Activated T-cell treated with anti-CD3 and anti-CD28 coated beads, Interleukin-2, amount 50 U/mL, for 72 hours (primary cell): ENCODE results near the gene CCDC124. TPM values are rescaled to one million over a fixed set of nuclear protein-coding genes. Genes with fewer than 3 reads are reported as not detected.

ENCODE experiments used
- ATAC-seq, 2 donors: fragments of 150-1000 bp; cut with Tn5 transposase; replicated peaks in 1 of 2; 2 replicates each; pipeline ENCODE4 v1.10.0; 2021; ENCODE audit warnings: moderate library complexity in 2 of 2, mild to moderate bottlenecking in 1 of 2
- DNase-seq, 2 donors: peaks; one replicate each; pipeline ENCODE4 v3.0.0; 2021 to 2022; ENCODE audit warnings: mixed read lengths in 1 of 2
- H3K27ac Mint-ChIP-seq: one replicate; pipeline ENCODE4 v1.8.0; 2022; ENCODE audit warnings: mild to moderate bottlenecking, moderate library complexity, mixed read lengths
- H3K27me3 Mint-ChIP-seq: one replicate; pipeline ENCODE4 v1.8.0; 2022; ENCODE audit warnings: low read depth, mixed read lengths
- H3K36me3 Mint-ChIP-seq, 2 donors: one replicate each; pipeline ENCODE4 v1.8.0; 2022; ENCODE audit warnings: mixed read lengths in 2 of 2, mild to moderate bottlenecking in 1 of 2; ENCODE audit not compliant: insufficient read depth in 2 of 2
- H3K4me1 Mint-ChIP-seq: one replicate; pipeline ENCODE4 v1.8.0; 2022; ENCODE audit warnings: low read depth, mixed read lengths
- H3K4me3 Mint-ChIP-seq, 2 donors: one replicate each; pipeline ENCODE4 v1.8.0; 2022; ENCODE audit warnings: mild to moderate bottlenecking in 2 of 2, mixed read lengths in 2 of 2, moderate library complexity in 2 of 2
- H3K9me3 Mint-ChIP-seq, 2 donors: one replicate each; pipeline ENCODE4 v1.8.0; 2022; ENCODE audit warnings: mixed read lengths in 2 of 2
- total RNA-seq, 2 donors: library from RNA; stranded (reverse); gene quantifications; one replicate each; pipeline ENCODE4 v1.2.3, GENCODE V29; 2022

Gene CCDC124
- total RNA-seq, 2 donors from 2014 or later, result 50.1 to 68.1 TPM

GRCh38 chr19:17951157-17951989 lies 18.6 kb downstream of the CCDC124 start:
- peaks cover 54% of the 10 kb centered on the region for H3K4me1 Mint-ChIP-seq
- DNase-seq, result no peak
- H3K27me3 Mint-ChIP-seq, result peaks cover 44% of the 10 kb centered on the region
- no peak overlapping the region for H3K27ac Mint-ChIP-seq
- H3K36me3 Mint-ChIP-seq, result no peaks in the 10 kb centered on the region
- no peak for ATAC-seq
- peak overlapping the region; percentile 83 for H3K4me3 Mint-ChIP-seq
- no peaks in the 10 kb centered on the region for H3K9me3 Mint-ChIP-seq

- no peak for ATAC-seq
- H3K36me3 Mint-ChIP-seq, result no peaks in the 10 kb centered on the region
- no peak overlapping the region for H3K27ac Mint-ChIP-seq
- peaks cover 45% of the 10 kb centered on the region for H3K4me1 Mint-ChIP-seq
- no peaks in the 10 kb centered on the region for H3K9me3 Mint-ChIP-seq
- peaks cover 52% of the 10 kb centered on the region for H3K27me3 Mint-ChIP-seq
- H3K4me3 Mint-ChIP-seq, result peak overlapping the region; percentile 83
- no peak for DNase-seq
Observed at GRCh38 chr19:17951990-17952976, 19.5 kb downstream of the CCDC124 start.

DNA sequence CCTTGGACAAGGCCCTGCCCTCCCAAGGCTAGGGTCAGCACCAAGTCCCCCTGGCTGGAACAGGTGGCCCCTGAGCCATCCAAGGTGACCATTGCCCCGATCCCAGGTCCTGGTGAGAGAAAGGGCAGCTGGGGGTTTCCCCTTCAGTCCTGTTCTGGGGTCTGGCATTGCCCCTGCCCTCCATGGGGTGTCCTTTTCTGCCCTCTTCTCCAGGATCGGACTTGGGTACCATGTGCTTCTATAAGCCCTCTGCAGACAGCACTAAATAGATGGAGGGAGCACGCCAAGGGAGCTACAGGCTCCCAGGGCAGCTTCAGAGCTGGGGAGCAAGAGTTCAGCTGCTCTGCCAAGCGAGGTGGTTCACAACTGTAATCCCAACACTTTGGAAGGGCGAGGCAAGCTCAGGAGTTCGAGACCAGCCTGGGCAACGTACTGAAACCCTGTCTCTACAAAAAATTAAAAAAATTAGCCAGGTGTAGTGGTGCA lies 20.5 kb downstream of the CCDC124 start:
- no peak for DNase-seq
- Mint-ChIP-seq H3K27me3 (peaks cover 59% of the 10 kb centered on the region), H3K4me3 (peak overlapping the region in 1 of 2 donors; percentile 68), H3K9me3 (no peaks in the 10 kb centered on the region), H3K27ac (no peak overlapping the region), H3K4me1 (peaks cover 42% of the 10 kb centered on the region), H3K36me3 (no peaks in the 10 kb centered on the region)
- no peak for ATAC-seq

GRCh38 chr19:17953869-17954268 lies 21.1 kb downstream of the CCDC124 start:
- H3K4me1 Mint-ChIP-seq, result peaks cover 38% of the 10 kb centered on the region
- no peak for ATAC-seq

DNA sequence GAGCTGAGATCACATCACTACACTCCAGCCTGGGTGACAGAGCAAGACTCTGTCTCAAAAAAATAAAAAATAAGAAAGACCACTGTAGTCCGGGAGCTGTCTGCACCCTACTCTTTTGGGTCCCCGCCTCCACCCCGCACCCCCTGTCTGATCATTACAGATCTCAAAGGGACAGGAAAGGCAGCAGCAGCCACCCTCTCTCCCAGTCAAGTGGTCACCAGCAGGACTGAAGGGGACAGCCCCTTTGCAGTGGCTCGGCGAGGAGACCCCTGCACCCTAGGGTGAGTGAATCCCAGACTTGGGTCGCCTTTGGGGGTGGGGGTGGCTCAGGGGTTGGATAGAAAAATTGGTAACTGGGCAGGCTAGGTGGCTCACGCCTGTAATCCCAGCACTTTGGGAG lies 21.6 kb downstream of the CCDC124 start:
- Mint-ChIP-seq H3K4me1 (peaks cover 32% of the 10 kb centered on the region), H3K27me3 (peaks cover 53% of the 10 kb centered on the region), H3K36me3 (no peaks in the 10 kb centered on the region), H3K27ac (no peak overlapping the region), H3K9me3 (no peaks in the 10 kb centered on the region), H3K4me3 (no peak overlapping the region)
- DNase-seq, result no peak
- ATAC-seq, result no peak

More at GRCh38 chr19:17953869-17954268, 21.1 kb downstream of the CCDC124 start:
- peaks cover 58% of the 10 kb centered on the region for H3K27me3 Mint-ChIP-seq
- H3K27ac Mint-ChIP-seq, result no peak overlapping the region
- no peak for DNase-seq
- H3K36me3 Mint-ChIP-seq, result no peaks in the 10 kb centered on the region
- H3K4me3 Mint-ChIP-seq, result no peak overlapping the region
- no peaks in the 10 kb centered on the region for H3K9me3 Mint-ChIP-seq

DNA sequence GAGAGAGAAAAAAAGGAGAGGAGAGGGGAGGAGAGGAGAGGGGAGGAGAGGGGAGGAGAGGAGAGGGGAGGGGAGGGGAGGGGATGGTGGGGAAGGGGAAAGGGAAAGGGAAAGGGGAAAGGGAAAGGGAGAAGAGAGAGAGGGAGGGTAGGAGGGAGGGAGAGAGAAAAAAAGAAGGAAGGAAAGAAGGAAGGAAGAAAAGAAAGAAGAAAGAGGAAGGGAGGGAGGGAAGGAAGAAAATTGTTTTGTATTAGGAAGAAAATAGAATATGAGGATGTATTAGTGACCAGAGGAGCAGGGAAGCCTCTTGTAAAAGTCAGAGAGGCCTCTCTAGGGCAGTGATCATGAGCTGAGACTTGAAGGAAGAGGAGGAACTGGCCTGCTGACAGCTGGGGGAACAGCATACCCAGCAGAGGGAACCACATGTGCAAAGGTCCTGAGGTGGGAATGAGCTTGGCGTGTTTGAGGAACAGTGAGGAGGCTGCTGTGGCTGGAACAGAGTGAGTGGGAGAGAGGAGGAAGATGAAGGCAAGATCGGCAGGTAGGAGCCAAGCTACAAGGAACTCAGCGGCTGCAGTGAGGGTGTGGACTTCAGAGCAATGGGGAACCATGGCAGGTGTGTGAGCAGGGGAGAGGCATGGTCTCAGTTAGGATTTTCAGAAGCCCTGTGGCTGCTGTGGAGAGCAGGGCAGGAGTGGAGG lies 24.5 kb downstream of the CCDC124 start:
- H3K9me3 Mint-ChIP-seq, result no peaks in the 10 kb centered on the region

GRCh38 chr19:17957885-17958284 lies 25.1 kb downstream of the CCDC124 start:
- no peak overlapping the region for H3K27ac Mint-ChIP-seq
- H3K4me3 Mint-ChIP-seq, result no peak overlapping the region
- no peak for DNase-seq
- ATAC-seq, result no peak
- peaks cover 29% of the 10 kb centered on the region for H3K27me3 Mint-ChIP-seq
- H3K9me3 Mint-ChIP-seq, result no peaks in the 10 kb centered on the region
- H3K4me1 Mint-ChIP-seq, result peaks cover 8% of the 10 kb centered on the region
- H3K36me3 Mint-ChIP-seq, result no peaks in the 10 kb centered on the region

More for the DNA sequence above, 24.5 kb downstream of the CCDC124 start:
- Mint-ChIP-seq H3K27ac (no peak overlapping the region), H3K27me3 (peaks cover 34% of the 10 kb centered on the region), H3K36me3 (no peaks in the 10 kb centered on the region), H3K4me3 (no peak overlapping the region), H3K4me1 (peaks cover 8% of the 10 kb centered on the region)
- DNase-seq (no peak), ATAC-seq (no peak)

DNA sequence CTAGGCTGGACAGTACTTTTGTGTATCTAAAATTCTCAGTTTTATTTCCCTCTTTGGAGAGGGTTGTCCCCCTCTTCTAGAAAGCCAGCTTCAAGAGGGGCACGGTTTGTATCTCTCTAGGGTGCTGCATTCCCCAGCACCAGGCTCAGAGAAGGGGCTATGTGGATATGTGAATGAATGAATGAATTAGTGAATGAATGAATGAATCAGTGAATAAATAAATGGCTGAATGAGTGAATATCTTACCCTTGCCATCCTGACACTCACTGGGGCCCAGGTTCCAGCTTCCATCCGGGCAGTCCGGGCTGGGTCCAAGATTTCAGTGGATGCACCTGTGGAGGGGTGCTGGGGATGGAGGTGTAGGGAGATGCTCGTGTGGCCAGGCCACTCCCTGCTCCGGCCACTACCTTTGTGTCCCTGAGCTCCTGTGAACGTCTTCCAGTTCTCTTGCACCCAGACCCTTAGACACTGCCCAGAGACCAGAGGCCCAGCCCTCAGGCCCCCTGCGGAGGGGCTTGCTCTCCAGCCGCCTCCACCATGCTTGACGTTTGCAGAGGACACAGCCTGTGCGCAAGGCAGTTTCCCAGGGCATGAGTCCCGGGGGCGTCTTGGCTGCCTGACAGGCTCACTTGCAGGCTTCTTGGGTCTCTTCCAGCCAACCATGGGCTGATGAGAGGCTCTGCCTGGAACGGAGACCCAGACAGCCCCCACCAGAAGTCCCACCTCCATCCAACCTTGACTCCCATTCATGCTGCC lies 31.3 kb downstream of the CCDC124 start:
- Mint-ChIP-seq H3K9me3 (no peaks in the 10 kb centered on the region), H3K27me3 (peaks cover 45% of the 10 kb centered on the region), H3K36me3 (no peaks in the 10 kb centered on the region), H3K27ac (no peak overlapping the region), H3K4me3 (no peak overlapping the region), H3K4me1 (no peaks in the 10 kb centered on the region)
- DNase-seq (no peak), ATAC-seq (no peak)

DNA sequence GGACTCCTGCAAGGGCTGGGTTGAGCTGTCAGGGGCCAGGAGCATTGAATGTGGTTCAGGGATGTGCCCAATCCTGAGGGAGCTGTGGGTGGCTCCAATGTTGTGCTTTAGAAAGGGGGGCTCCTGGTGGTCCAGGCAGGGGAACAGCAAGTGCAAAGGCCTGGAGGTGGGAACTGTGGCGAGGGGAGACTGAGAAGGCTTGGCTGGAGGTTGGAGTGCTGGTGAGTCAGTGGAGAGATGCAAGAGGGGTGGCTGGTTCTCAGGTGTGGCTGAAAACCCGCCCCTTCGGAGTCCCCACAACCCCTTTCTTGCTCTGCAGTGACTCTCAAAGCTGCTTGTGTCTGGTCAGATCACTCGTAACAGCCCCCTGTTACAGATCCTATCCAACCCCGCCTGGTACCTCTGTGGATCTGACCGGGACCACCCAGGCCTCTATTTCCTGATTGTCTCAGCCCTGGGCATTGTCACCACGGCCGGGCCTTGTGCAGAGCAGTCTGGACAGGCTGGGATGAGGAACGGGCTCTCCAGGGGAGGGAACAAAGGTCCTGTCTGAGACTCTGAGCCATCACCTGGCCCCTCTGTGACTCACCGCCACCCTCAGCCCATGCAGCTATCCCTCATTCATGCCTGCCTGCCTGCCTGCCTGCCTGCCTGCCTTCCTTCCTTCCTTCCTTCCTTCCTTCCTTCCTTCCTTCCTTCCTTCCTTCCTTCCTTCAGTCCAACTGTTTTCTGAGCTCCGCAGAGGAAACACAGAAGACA lies 32.7 kb downstream of the CCDC124 start:
- no peak for DNase-seq
- no peak overlapping the region for H3K27ac Mint-ChIP-seq

DNA sequence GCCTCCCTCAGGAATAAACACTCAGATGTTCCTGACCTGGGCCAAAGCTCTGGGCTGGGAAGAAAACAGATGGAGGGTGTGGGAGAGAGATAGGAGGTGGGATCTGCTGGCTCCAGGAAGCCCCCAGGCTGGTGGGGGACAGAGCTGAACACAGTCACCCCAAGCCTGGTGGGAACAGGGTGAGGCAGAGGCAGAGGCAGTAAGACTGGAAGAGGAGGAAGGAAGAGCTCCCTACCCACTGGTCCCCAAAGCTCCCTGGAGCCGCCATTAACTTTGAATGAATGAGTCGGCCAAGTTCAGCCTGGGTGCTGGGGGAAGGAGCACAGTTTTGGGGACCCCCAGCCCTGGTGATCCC lies 33.3 kb downstream of the CCDC124 start:
- peaks cover 45% of the 10 kb centered on the region for H3K27me3 Mint-ChIP-seq

More for the DNA sequence above, 32.7 kb downstream of the CCDC124 start:
- no peaks in the 10 kb centered on the region for H3K36me3 Mint-ChIP-seq
- peak in 1 of 2 donors; percentile 20 for ATAC-seq
- H3K9me3 Mint-ChIP-seq, result no peaks in the 10 kb centered on the region
- H3K27me3 Mint-ChIP-seq, result peaks cover 45% of the 10 kb centered on the region
- no peaks in the 10 kb centered on the region for H3K4me1 Mint-ChIP-seq
- no peak overlapping the region for H3K4me3 Mint-ChIP-seq

DNA sequence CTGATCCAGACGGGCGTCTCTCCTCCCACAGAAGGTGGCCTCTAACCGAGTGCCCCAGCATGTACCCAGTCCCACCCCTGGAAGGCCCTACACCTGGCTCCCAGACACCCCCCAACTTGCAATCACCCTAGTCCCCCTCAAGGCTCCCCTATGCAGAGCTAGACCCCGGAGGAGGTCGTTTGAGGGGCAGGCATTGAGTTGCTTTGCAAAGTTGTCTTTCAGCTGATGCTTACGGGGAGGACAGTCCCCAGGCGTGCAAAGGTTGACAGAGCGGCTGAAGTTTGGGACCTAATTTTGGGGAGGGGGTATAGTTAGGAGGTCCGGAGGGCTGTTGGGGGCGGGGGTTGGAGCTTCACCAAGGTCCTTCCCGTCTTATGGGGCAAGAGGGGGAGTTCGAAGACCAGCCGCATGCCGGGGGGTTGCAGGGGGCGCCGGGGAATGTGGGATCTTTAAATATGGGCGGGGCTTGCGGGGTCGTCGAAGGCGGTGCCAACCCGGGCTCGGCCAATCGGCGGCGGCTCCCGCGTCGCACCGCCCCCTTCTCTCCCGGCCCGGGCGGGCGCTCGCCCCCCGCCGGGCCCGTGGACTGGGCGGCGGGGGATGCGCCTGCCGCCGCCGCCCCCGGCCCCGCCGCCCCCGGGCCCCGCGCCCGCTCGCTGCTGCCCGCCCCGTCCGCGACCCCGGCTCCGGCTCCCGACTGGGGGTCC lies 33.9 kb downstream of the CCDC124 start, which contains the start of gene KCNN1:
TSS of gene KCNN1 (plus strand) at position 558 of the 707 bp plus-strand sequence. CDS start 6,782 bp downstream, outside the sequence.
- no peaks in the 10 kb centered on the region for H3K9me3 Mint-ChIP-seq
- no peak for DNase-seq
- H3K4me3 Mint-ChIP-seq, result peak within 1 kb of the TSS; percentile 58 to 65

More for the DNA sequence above, 33.3 kb downstream of the CCDC124 start:
- Mint-ChIP-seq H3K4me3 (no peak overlapping the region), H3K27ac (no peak overlapping the region), H3K9me3 (no peaks in the 10 kb centered on the region), H3K4me1 (no peaks in the 10 kb centered on the region), H3K36me3 (no peaks in the 10 kb centered on the region)
- ATAC-seq (no peak), DNase-seq (no peak)

More for the DNA sequence above, 33.9 kb downstream of the CCDC124 start, which contains the start of gene KCNN1:
- Mint-ChIP-seq H3K27ac (no peak within 1 kb of the TSS), H3K4me1 (no peaks in the 10 kb centered on the region), H3K36me3 (no peaks in the 10 kb centered on the region), H3K27me3 (peaks cover 45% of the 10 kb centered on the region)
- no peak for ATAC-seq
